ENCODE results near the gene NR3C2. TPM values are rescaled to one million over a fixed set of nuclear protein-coding genes. Genes with fewer than 3 reads are reported as not detected.

Gene NR3C2
- total and polyA plus RNA-seq, 2 of the 4 experiments (the other 2 are of a cell fraction) = 1.1 to 2.3 TPM

DNA sequence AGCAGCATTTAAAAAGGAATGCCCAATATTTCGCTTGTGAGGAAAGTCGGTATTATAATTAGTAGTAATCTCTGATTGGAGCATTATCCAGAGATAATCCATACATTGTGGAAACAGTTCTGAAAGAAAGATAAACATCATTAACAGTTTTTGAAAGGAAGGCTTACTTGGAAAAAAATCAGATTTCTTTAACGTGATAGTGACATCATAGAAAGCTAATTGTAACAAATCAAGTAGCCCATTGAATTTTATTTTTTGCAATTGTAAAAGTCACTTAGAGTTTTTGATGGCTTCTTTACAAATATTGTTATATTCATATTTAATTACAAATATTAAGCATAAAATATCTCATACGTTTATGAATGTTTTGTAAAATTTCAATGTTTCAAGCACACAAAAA lies 11.6 kb upstream of the NR3C2 start:
- Histone ChIP-seq H3K79me1 (ENCODE audit: low read depth in 1 of 2, low read length in 2 of 2) (no peaks in the 10 kb centered on the region), H3K27me3 (ENCODE audit: control insufficient read depth, insufficient read depth, low read length) (no peaks in the 10 kb centered on the region), H2BK20ac (ENCODE audit: low read depth, low read length) (no peak overlapping the region), H3K4me2 (ENCODE audit: low read depth, low read length) (no peak overlapping the region), H3K4me3 (ENCODE audit: insufficient read depth, low read depth, low read length) (no peak overlapping the region), H3K9me1 (ENCODE audit: insufficient read depth, low read length) (no peaks in the 10 kb centered on the region), H2AK5ac (ENCODE audit: low read depth, low read length) (no peak overlapping the region), H3K9me3 (ENCODE audit: control insufficient read depth, insufficient read depth, low read length) (no peaks in the 10 kb centered on the region), H2BK5ac (ENCODE audit: low read depth, low read length, poor library complexity, severe bottlenecking) (no peak overlapping the region), H4K20me1 (ENCODE audit: insufficient read depth, low read length) (no peaks in the 10 kb centered on the region), H3K23ac (ENCODE audit: low read depth, low read length) (no peak overlapping the region), H4K5ac (ENCODE audit: low read depth, low read length) (no peak overlapping the region), H3K4ac (ENCODE audit: low read depth, low read length) (no peak overlapping the region), H2BK120ac (ENCODE audit: low read depth, low read length) (no peak overlapping the region), H3K14ac (replicated peaks; ENCODE audit: low read depth, low read length) (no peak overlapping the region), H3K27ac (ENCODE audit: insufficient read depth, low read length) (no peak overlapping the region), H3K56ac (ENCODE audit: extremely low read depth, insufficient read depth, low read length) (no peak overlapping the region), H3K18ac (ENCODE audit: low read depth, low read length) (no peak overlapping the region), H3K36me3 (ENCODE audit: control insufficient read depth, insufficient read depth, low read length) (no peaks in the 10 kb centered on the region), H4K8ac (ENCODE audit: low read depth in 2 of 2, low read length in 2 of 2) (no peak overlapping the region), H2BK15ac (ENCODE audit: low read depth, low read length) (no peak overlapping the region), H3K4me1 (ENCODE audit: control insufficient read depth, insufficient read depth, low read length) (no peaks in the 10 kb centered on the region), H2AFZ (replicated peaks; ENCODE audit: low read length, poor library complexity) (no peak overlapping the region), H4K91ac (ENCODE audit: insufficient read depth, low read depth, low read length) (no peak overlapping the region), H2AK9ac (replicated peaks; ENCODE audit: low read depth, low read length, poor library complexity) (no peak overlapping the region), H3K9ac (ENCODE audit: low read depth, low read length) (no peak overlapping the region)
- dilution Hi-C loops (cut with HindIII; ENCODE audit: low sequenced_read_pairs, unreplicated experiment) = no loop called here
- TF ChIP-seq SMC3 (IDR thresholded peaks at IDR 0.05; ENCODE audit: low read depth, low read length) = no peak
- ChIA-PET CTCF (no interaction called here), POLR2A (ENCODE audit: unreplicated experiment) (no interaction called here)
- in situ Hi-C loops (cut with MboI; ENCODE audit: low sequenced_read_pairs) = no loop called here
- BruUV-seq (replicated peaks) = no TSS peak
- no CpG with 5 or more reads among the region's 4 CpGs for WGBS, 2 experiments (ENCODE audit: extremely low coverage in 2 of 2, insufficient read length in 1 of 2)
- ATAC-seq (ENCODE audit: low read depth) (no peak), DNase-seq (no peak)
- intact Hi-C loops (cut with micrococcal nuclease) = no loop called here

Data from IMR-90 (cell line).